HG03442 (cell line): ENCODE results near the gene C2CD4D.

Source experiments
- ATAC-seq: cut with Tn5 transposase; IDR thresholded peaks from one replicate; pipeline ENCODE4 v1.9.1; 2021; ENCODE audit warnings: mild to moderate bottlenecking, moderate library complexity; ENCODE audit not compliant: unreplicated experiment

The C2CD4D gene

GRCh38 chr1:151835596-151835995 is 4.0 kb downstream of the C2CD4D start:
- no peak for ATAC-seq

GRCh38 chr1:151834239-151834638 is 5.4 kb downstream of the C2CD4D start:
- no peak for ATAC-seq

DNA sequence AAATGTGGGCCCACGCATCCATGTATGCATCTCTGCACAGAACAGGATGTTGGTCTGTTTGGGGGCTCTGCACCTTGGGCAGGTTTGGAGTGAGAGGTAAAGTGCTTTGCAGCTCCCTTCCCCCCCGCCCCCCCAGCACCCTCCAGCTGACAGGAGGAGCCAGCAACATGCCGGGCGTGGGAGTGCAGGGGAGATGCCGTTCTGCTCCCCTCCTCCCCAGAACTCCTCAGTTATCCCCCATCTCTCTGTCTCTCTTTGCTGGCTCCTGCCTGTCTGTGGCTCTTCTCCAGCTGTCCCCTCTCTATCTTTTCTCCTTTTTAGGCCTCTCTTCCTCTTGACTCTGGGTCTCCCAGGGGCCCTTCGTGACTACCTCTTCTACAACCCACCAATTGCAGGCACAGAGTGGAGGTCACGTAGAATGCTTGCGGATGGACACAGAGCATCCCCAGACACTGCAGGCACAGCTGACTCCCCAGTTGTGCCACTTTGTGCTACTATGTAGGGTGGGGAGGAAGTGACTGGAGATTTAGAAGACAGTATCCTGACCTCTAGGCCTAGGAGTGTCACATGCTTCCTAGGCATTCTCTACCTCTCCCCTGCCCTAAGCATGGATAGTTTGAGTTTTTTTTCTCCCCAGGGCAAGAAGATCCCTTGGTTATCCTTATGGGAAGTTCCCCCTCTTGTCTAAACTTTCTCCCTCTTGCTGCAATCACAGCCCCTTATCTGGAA is 6.3 kb downstream of the C2CD4D start:
- no peak for ATAC-seq

- no peak for ATAC-seq
Measured at GRCh38 chr1:151832318-151832980, 7.2 kb downstream of the C2CD4D start.

GRCh38 chr1:151831605-151832004 is 8.0 kb downstream of the C2CD4D start, which contains the start of gene RORC:
Gene RORC (minus strand): TSS chr1:151831802. CDS start chr1:151831764, 38 bp downstream.
- no peak for ATAC-seq

GRCh38 chr1:151831256-151831591 is 8.4 kb downstream of the C2CD4D start:
- no peak for ATAC-seq

- no peak for ATAC-seq
Measured at GRCh38 chr1:151830055-151830454, 9.6 kb downstream of the C2CD4D start.

DNA sequence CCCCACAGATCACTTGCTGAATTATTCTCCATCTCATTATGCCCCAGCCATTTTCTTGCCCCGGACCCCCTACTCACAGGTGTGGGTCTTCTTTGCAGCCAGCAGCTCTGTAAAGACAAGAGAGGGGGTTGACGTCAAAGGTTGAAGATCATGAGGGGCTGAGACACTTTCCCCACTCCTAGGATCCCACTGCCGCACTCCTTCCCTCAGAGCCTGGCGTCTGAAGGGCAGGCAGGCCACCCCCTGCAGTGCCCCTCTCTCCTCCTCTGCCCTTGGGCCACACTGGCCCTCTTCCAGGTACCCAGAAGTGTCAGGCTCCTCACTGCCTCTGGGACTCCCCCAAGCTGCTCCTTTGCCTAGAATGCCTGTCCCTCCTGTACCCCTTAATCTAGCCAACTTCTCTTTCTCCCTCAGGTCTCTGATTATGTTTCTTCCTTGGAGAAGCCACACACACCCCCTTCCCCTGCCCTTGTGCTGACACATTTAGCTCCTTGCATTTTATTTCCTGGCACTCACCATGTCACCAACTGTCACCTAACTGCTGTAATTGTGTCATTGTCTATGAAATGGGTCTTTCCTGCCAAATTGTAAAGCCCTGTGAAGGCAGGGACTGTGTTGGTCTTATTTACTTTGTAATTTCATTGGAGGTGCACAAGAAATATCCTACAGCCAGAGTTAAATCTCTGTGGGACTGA is 10.1 kb downstream of the C2CD4D start:
- ATAC-seq, result no peak

GRCh38 chr1:151828921-151829320 is 10.7 kb downstream of the C2CD4D start:
- no peak for ATAC-seq

DNA sequence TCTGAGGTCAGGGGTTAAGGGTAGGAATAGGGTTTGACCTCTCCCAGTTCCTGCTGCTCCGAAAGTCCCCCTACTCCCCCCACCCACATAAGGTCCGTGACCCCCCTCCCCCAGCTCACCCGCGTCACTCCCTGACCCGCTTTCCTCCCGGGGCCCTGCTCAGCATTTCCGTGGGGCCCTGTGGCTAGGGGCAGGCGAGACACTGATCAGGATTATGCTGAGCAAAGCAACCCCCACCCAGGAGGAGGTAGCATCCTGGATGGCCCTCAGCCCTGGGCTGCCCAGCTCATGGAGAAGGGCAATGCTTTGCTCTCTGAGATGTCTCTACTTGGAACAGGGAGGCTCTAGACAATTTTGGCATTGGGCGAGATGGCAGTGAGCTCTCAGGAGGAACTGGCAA is 11.8 kb downstream of the C2CD4D start:
- ATAC-seq, result no peak

DNA sequence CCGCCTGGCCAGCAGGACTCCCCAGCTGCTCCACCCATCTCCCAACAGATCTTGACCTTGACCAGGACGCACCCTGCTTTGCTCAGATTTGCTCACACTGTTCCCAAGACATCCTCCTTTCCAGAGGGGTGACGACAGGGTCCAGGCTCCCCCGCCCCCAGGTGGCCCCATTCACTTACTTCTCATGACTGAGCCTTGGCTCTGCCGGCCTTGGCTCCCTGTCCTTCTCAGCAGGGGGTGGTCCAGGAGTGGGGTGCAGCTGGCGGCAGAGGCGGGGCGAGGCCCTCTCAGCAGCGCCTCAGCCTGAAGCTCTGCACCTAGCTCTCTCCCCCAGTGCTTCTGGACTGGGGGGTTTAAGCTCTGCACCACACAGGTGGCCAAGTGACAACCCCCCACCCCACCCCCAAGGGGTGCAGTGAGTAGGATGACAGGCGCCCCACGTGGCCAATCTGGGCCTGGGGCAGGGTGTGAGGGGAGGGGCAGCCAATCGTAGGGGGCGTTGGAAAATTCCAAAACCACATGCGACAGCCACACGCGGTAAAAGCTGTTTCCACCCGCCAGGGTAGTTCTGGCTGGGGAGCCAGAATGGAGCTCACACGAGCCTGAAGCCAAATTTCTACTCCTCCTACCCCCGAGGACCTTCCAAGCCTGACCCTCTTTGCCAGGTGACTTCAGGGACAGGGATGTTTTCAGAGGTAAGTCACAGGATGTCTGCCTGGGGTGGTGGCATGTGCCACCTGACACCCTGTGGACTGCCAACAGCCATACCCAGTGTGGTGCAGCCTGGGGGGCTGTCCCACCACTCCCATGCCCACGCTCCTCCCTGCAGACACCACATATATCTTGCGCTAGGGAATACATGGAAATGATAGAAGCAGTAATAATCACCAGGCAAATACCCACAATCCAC is 13.6 kb downstream of the C2CD4D start:
- no peak for ATAC-seq

- no peak for ATAC-seq
Measured at GRCh38 chr1:151825204-151825603, 14.4 kb downstream of the C2CD4D start.

DNA sequence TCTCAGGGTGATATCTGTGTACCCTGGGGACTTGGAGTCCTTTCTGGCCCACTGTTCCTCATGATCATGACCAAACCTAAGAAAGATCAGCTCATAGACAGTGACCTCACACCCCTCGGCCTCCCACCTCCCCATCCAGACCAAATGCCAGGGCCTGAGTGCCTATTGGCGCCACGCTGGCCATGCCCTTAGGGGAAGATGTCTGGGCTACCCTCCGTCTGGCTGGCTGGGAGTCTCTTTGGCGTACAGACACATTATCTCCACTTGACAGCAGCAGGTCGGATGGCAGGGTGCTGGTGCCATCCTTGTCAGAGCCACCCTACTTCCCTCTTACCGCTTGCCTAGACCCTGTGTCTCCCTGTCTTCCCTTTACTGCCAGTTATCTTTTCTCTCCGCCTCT is 16.4 kb downstream of the C2CD4D start:
- ATAC-seq, result no peak

DNA sequence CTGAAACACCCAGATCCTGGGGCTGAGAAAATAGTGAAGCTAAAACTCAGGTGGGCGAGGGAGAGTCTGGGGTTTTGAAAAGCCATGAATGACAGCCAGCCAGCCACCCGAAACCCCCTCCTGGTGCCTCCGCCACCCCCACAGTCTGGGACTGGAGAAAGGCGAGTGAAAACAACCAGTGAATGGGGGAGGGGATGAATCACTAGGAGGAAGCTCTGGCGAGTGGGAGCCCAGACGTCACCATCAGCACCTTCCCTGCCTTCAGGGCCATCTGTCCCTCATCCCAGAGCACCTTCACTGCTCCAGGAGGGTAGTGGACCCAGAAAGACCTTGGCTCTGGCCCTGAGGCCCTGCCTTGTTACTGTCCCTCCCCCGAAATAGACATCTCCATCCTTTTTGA is 17.2 kb downstream of the C2CD4D start:
- no peak for ATAC-seq

GRCh38 chr1:151820940-151821339 is 18.7 kb downstream of the C2CD4D start:
- ATAC-seq, result no peak

- no peak for ATAC-seq
Measured at GRCh38 chr1:151819976-151820623, 19.5 kb downstream of the C2CD4D start.

GRCh38 chr1:151819227-151819835 is 20.3 kb downstream of the C2CD4D start:
- ATAC-seq, result no peak

DNA sequence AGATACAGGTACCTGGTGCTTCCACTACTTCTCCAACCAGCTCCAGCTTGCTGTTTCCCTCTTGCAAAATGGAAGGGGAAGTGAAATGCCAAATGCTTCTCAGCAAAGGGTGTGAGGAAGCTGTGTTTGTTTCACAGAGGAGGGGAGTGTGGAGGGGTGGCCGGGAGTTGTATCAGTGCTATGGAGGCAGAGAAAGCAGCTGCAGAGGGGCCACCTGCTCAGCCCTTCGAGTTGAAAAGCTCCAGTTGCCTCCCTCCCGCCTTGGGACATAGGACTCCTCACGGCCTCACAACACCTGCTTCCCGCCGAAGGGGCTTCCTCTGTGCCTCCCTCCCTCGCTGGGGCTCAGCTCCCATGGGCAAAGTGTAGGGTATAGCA is 22.3 kb downstream of the C2CD4D start:
- no peak for ATAC-seq

GRCh38 chr1:151816548-151817352 is 22.9 kb downstream of the C2CD4D start:
- ATAC-seq, result no peak
